ENCODE data around the gene CLDN5.

Gene CLDN5

GRCh38 chr22:19504900-19505734 is 19.1 kb downstream of the CLDN5 start:
- DNase-seq (ENCODE audit: low read depth): no peak

- no peak for DNase-seq (ENCODE audit: low read depth)
Observed at GRCh38 chr22:19503869-19504268, 20.3 kb downstream of the CLDN5 start.

DNA sequence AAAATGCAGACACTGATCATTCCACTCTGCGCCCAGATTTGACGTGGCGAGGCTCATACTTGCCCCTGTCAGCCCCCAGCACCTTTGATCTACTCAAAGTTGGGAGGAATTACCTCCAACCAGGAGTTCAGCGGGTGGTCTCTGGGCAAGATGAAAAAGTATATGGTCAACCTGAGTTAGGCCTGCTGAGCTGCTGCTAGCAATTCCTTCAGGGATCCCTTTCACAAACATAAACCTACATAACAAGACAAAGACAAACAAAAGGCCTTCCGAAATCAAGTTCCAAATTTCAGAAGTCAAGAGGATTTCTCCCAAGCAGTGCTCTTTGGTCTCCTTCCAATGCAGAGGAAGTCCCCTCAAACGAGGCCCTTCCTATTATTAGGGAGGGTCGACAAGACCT is 20.8 kb downstream of the CLDN5 start:
- no peak for DNase-seq (ENCODE audit: low read depth)

GRCh38 chr22:19501897-19502447 is 22.2 kb downstream of the CLDN5 start:
- no peak for DNase-seq (ENCODE audit: low read depth)

DNA sequence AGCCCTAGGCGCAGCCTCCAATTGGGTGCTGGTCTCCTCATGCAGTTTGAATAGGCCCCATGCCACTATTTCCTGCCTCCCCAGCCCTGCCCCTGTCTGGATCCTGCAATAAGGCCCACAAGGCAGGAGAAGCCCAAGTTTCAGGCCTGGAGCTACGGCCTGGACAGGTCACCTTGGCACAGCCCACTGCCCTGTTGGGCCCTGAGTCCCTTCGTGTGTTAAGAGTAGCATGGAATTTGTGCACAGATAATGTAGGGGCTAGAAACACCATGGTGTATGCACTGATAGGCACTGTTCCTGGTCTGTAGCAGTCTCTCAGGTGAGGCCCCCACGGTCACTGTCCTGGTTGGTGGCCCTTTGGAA is 24.3 kb downstream of the CLDN5 start:
- DNase-seq (ENCODE audit: low read depth): no peak

DNA sequence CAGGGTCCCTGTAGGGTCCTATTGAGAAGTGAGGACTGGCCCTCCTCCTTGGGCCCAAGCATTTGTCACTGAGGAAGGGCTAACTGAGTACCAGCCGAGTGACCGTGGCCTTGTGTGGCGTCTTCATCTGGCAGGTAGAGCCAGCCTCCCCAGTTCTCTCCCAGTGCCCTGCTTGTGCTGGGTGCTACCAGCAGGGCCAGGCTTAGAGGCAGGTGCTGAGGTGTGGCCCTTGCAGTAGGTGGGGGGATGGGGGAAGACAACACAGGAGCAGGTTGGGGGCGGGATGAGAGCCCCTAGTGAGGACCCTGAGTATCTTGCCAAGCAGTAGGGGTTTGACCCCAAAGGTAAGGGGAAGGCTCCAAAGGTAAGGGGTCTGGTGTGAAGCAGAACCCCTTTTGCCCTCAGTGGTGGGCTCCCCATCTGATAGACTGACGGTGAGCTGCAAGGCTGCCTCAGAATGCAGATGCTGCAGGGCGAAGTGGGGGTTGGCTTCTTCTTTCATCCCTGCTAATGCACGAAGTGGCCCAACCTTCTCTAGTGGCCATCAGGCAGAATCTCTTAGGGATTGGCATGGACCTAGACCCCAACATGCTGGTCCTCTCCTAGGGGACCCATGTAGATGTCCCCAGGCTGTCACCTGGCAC is 24.9 kb downstream of the CLDN5 start:
- DNase-seq (ENCODE audit: low read depth): no peak

DNA sequence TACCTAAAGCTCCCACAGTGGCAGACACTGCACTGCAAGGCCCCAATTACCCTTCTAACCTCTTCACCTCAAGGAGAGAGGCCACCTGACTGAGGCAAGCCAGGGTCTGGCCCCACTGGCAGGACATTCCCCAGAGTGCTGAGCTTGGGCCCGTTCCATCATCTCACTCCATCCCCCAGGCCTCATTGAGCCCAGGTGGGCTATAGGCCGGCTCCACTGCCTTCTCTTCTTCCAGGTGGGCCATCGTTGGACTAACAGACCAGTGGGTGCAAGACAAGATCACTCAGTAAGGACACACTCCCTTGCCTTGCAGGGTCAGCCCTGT is 25.4 kb downstream of the CLDN5 start:
- no peak for DNase-seq (ENCODE audit: low read depth)

DNA sequence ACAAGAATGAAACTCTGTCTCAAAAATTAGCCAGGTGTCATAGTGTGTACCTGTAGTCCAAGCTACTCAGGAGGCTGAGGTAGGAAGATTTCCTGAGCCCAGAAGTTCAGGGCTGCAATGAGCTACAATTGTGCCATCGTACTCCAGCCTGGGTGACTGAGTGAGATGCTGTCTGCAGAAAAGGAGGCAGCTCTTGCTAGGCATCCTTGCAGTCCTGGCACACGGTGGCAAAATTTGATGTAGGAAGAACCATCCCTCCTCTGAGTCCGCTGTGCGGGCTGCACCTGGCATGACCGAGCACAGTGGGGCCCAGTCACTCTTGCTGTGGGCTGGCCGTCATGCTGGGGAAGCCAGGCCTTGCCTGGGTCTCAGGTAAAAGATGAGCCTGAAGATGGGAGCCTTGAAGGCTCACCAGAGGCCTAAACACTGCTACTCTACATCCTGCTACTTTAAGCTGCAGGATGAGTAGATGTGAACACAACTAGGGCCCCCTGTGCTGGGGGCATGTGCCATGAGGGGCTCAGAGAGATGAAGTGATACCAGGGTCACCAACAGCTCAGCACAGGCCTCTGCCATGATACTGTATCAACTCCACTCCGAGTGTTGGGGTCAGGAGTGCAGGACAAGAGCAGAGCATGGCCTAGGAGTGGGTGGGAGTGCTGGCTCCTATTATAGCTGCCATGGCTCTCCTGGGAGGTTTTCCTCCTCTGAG is 25.9 kb downstream of the CLDN5 start:
- DNase-seq (ENCODE audit: low read depth): no peak

DNA sequence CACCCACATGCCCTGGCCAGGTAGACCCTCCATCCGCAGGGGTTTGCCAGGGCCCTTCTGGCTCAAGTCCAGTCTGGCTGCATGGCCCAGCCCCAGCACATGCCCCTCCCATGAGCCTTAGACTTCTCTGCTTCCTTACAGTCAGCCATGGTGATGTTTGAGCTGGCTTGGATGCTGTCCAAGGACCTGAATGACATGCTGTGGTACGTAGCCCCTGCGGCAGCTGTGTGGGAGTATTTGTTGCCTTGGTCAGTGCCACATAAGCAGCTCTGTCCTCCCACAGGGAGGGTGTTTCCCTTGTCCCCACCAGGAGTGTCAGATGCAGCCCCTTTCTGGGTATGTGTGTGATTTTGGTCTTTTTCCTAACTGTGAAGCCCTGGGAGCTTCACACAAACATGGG is 27.0 kb downstream of the CLDN5 start:
- no peak for DNase-seq (ENCODE audit: low read depth)

DNA sequence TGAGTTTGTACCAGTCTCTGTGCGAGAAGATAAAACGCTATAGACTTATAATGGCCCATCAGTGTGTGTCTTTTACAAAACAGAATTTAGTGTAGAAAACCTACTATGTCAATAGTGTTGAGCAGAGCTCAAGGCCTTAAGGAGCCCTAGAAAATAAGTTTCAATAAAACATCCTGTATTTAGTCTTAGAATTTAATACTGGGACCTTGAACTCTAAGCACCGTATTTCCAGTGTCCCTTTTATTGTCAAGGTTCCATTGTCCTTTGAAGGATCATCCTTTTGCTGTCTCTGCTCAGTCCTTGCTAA is 27.9 kb downstream of the CLDN5 start:
- DNase-seq (ENCODE audit: low read depth): no peak

DNA sequence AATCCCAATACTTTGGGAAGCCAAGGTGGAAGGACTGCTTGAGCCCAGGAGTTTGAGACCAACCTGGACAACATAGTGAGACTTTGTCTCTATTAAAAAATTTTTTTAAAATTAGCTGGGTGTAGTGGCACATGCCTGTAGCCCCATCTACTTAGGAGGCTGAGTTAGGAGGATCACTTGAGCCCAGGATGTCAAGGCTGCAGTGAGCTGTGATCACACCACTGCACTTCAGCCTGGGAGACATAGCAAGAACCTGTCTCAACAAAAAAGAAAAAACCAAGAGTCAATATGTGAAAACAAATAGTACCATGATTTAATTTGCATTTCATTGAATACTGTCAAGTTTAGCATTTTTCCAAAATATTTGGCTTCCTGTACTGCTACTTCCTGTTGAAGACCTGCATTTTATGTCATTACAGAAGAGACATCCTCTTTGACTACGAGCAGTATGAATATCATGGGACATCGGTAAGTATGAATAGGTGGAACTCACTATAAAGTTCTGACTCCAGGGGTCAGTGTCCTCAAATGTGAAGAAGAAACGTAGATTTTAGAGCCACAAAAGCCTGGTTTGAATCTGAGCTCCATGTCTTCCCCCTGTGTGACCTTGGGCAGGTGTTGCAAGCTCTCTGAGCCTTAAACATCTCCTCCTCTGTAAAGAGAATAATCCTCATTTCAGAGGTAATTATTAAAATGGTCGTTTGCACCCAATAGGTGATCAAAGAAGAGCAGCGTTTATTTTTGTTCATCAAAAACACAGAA is 28.5 kb downstream of the CLDN5 start:
- no peak for DNase-seq (ENCODE audit: low read depth)

- DNase-seq (ENCODE audit: low read depth): no peak
Observed at GRCh38 chr22:19494676-19495173, 29.5 kb downstream of the CLDN5 start.

GRCh38 chr22:19494001-19494560 is 30.1 kb downstream of the CLDN5 start:
- no peak for DNase-seq (ENCODE audit: low read depth)

DNA sequence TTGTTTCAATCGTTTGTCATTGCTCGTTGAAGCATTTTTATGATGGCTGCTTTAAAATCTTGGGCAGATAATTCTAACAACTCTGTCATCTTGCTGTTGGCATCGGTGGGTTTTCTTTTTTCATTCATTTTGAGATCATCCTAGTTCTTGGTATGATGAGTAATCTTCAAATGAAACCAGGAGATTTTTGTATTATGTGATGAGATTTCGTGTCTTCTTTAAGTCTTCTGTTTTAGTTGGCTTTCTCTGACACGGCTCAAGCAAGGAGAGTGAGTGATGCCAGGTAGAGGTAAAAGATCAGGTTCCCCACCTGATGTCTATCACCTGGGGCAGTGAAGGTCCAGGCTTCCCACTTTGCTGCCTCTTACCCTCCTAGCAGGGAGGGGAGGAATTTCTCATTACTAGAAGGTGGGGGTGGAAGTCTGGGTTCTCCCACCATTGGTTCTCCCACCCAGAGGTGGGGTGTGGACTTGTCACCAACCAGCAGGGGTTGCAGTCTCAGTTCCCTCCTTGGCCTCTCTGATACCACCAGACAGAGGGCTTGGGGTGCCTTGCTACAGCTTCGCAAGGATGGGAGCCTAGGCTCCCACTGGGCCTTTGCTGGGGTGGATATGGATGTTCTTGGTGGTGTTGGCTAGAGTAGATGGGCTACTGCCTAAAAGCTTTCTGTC is 31.6 kb downstream of the CLDN5 start:
- no peak for DNase-seq (ENCODE audit: low read depth)

DNA sequence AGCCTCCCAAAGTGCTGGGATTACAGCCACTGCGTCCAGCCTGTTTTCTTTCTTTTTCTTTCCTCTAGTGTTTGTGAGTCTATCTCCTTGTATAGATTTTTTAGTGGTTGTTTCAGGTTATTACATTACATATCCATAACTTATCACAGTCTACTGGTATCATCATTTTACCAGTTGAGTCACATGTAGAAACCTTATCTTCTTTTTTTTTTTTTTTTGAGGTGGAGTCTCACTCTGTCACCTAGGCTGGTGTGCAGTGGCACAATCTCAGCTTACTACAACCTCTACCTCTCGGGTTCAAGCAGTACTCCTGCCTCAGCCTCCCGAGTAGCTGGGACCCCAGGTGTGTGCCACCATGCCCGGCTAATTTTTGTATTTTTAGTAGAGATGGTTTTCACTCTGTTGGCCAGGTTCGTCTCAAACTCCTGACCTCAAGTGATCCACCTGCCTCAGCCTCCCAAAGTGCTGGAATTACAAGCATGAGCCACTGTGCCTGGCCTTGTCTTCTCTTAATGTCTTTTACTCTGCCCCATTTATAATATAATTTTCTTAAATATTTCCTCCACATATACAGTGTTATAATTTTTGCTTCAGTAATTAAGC is 33.5 kb downstream of the CLDN5 start:
- no peak for DNase-seq (ENCODE audit: low read depth)

DNA sequence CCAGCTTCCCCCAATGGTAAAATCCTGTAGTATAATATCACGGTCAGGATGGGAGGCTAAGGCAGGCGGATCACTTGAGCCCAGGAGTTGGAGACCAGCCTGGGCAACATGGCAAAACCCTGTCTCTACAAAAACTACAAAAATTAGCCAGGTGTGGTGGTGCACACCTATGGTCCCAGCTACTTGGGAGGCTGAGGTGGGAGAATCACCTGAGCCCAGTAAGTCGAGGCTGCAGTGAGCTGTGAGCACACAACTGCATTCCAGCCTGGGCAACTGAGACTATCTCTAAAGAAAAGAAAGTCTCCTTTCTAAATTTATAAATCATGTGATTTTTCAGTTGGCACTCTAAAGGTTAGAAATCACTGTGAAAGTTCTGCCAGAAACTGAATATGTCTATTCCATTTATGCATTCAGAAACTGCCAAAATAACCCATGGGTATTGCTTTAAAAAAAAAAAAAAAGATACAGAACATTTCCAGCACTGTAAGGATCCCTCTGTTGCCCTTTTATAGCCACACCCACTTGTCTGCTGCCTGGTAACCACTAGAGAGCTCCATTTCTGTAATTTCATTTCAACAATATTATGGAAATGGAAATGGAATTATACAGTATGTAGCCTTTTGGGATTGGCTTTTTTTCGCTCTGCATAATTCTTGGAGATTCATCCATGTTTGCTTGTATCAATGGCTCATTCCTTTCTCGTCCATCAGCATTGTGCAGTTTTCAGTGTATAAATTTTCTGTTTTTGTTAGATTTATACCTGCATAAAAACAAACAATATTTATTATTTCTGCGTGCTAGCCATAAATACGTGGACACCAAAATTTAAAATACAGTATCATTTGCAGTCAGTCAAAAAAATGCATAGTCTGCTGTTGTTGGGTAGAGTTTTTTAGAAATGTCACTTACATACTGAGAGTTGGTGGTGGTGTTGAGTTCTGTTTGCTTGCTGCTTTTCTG is 35.0 kb downstream of the CLDN5 start:
- DNase-seq (ENCODE audit: low read depth): no peak

GRCh38 chr22:19488285-19488684 is 35.9 kb downstream of the CLDN5 start:
- no peak for DNase-seq (ENCODE audit: low read depth)

DNA sequence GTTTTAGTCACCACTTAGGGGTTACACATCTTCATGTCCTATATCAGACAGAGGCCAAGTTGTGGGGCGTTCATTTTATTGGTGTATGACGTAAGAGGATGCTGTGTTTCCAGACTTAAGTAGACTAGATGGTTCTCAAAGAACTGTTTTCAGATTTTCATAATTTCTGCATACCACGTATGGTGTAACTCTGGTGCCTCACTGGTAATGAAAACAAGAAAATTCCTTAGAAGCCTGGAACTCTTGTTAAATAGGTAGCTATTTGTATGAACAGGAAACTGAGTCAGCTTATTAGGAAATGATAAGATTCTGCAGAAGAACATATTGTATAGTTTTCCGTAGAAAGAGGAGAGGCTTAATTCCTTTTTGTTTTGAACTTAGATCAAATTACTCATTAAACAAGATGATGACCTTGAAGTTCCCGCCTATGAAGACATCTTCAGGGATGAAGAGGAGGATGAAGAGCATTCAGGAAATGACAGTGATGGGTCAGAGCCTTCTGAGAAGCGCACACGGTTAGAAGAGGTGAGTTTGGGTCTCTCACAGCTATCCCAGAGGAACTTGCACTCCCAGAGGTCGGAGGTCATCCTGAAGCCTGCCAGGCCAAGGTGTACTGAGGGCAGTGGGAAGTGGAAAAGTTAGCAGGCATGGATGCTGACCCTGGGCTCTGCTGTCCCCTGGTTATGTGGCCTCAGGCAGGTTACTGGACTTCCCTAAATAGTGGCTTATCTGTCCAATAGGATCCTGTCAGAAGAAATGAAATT is 40.5 kb downstream of the CLDN5 start:
- DNase-seq (ENCODE audit: low read depth): no peak

DNA sequence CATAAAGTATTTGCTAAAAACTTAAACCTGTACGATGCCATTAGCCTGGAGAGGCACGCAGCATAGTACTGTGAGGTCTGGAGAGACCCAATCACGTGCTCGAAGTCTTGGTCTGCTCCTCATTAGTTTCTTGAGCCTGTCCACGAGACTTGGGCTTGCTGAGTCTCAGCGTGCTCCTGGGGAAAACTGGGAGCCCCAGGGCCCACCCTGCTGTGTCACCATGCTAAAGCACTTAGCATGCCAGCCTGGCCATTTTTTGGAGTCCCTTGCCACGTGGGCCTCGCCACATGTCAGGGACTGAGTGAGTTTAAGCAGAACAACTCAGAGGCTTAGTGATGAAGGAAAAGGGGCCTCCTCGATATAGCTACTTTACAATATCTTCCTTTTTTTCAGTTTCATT is 41.9 kb downstream of the CLDN5 start:
- DNase-seq (ENCODE audit: low read depth): no peak

All from stimulated activated CD8-positive, alpha-beta memory T cell treated with anti-CD3 and anti-CD28 coated beads, Interleukin-15, amount 100 ng/mL, for 24 hours (primary cell).